Prostate gland (tissue), 2 donors: ENCODE measurements around the gene CST4.

Source experiments
- CTCF ChIP-seq, 4 experiments: fragments of 200-600 bp in 2 of 4; fragments of 450-650 bp in 2 of 4; sonication (generic) in 2 of 4; IDR thresholded peaks; 1 replicate in 3 of 4; 2 replicates in 1 of 4; pipeline ENCODE4 v1.5.1; 2016 to 2019; ENCODE audit warnings: antibody characterized with exemption in 4 of 4, mild to moderate bottlenecking in 2 of 4, moderate library complexity in 2 of 4
- POLR2A ChIP-seq: fragments of 450-650 bp; IDR thresholded peaks from one replicate; pipeline ENCODE4 v1.6.1; 2016; ENCODE audit warnings: antibody characterized with exemption, mild to moderate bottlenecking
- POLR2AphosphoS5 ChIP-seq: sonication (generic); formaldehyde crosslinking; IDR thresholded peaks from one replicate; pipeline ENCODE4 v1.6.1; 2017; ENCODE audit warnings: antibody characterized with exemption

- TF ChIP-seq CTCF (IDR thresholded peaks at IDR 0.05), result no peak
- TF ChIP-seq POLR2A, result no peak
- TF ChIP-seq POLR2AphosphoS5, result no peak
Observed at GRCh38 chr20:23670361-23670760, 18.5 kb downstream of the CST4 start.
